HCEC 1CT (cell line): ENCODE data around the gene RAB17.

ENCODE experiments used
- DNase-seq: peaks from one replicate; pipeline ENCODE4 v3.0.0-alpha.2; 2017

The RAB17 gene

DNA sequence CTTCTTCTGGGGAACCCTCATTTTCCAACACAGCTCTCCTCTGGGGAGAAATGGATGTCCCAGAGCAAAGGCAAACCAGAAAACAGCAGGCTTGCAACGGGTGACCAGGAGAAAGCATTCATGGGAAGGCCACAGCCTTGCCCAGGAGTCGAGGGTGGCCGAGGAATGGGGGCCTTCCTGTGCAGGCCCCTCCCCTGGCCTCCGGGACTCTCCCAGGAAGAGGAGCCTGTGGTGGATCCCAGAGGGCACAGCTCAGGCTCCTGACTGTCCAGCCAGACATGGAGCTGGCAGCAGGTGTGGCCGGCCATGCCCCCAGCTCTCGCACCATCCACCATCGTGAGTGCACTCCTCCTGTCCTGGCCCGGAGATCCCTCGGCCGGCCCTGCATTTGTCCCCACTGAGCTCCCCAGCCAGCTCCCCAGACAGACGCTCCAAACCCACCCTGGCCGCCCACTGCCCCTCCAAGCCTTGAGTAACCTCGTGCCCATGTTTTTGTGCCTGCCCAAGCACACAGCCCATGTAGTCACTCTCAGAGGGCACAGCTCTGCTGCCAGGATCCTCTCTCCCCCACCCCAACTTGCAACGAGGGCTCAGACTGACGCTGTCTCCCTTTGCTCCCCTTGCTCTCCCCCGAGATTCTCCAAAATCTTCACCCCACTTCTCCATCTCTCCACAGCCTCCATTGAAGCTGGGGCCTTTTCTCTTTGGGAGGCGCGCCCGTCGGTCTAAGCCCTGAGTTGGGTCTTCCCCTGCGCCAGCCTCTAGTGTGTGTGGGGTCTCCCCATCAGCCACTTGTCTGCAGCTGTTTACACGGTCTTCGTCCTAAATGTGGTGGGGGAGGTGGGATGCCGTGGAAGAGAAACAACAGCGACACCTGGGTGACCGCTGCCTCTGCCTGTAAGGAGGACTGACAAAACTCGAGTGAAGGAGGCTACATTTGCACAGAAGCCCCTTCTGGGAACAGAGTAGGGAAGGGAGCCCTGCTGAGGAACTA lies 14.4 kb downstream of the RAB17 start:
- DNase-seq = no peak

DNA sequence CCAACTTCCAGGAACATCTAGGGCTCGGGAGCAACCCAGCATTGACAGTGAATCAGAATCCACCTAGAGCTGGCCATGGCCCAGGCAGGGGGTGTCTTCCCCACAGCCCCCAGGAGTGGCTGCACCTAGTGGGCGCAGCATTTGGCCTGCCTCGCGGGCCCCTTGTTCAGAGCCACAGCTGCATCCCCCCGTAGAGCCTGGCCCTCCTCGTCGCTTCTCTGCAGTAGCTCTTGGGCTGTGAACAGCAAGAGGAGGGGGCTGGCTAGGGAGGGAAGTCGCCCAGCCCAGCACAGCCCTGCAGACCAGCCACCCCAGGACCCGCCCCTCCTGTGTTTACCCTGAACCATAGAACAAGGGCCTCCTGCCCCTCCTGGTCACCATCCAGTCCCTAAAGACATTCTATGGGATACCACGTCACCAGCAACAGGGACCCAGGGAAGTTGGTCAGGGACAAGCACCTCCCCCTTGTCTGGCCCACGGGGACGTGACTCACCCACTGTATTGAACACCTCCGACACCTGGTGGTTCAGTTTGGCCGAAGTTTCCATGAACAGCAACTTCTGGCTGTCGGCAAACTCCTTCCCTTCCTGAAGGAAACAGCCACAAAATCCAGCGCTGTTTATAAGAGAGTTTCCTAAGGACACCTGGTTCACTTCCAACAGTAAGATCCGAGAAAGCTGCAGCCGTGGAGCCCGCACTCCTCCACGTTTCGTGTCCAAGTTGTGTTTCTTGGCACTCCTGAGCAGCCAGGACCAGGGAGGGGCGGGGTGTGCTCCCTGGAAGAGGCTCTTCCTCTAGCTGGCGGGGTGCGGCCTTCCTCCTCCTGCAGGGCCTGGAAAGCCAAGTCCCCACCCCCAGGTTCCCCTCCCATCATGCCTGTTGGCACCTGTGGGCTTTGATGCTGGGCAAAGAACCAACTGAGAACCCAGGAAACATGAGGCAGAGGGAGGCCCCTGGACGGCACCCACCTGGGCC lies 15.4 kb downstream of the RAB17 start:
- DNase-seq = no peak

DNA sequence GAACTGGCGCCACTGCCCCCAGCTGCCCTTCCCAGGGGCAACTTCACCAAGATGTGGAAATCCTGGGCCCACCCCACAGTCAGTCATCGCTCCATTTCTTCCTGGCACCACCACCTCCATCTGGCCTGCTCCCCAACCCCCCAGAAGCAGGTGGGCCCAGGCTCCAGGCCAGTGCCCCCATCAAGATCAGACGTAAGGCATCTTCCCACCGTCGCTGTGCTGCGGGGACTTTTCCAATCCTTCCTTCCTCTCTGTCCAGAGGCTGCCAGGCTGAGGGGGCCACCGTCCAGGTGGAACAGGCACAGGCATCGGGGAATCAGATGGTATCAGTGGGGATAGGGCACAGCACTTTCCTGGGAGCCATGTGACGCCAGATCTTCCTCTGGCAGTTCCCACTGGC lies 16.1 kb downstream of the RAB17 start:
- no peak for DNase-seq

DNA sequence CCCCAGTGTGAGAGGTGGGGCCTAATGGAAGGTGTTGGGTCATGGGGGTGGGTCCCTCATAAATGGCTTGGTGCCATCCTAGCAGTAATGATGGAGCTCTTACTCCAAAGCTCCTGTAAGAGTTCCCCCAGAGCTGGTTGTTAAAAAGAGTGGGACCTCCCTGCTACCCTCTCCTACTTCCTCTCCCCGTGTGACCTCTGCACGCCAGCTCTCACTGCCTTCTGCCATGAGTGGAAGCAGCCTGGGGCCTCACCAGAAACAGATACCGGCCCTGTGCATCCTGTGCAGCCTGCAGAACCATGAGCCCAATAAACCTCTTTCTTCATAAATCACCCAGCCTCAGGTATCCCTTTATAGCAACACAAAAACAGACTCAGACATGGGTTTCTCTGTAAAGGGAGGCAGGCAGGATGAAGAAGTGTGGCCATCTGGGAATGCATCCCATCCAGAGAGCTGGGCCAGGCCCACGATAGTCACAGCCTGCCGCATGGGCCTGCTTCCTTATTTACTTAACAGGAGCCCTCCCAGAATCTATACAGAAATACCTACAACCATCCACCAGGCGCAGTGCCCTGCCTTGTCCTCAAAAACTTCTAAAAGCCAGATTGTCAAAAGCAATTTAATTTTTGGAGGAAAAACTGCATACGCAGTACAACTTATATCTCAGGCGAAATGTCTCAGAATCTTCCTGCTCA lies 16.7 kb downstream of the RAB17 start:
- DNase-seq = no peak

DNA sequence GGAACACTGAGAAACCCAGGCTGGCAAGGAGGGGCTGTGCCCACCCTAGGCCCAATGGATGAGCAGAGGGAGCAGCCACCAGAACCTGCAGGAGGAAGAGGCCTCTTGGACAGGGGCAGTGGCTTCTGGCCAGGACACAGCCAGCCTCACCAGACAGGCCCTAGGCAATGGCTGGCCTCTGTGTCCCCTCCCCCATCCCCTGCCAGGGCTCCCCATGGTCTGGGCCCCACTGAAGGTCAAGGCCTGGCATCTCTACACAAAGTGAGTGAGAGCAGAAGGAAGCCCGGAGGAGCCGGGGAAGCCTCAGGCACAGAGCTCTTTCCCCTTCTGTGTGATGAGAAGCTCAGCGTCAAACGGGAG lies 17.8 kb downstream of the RAB17 start:
- DNase-seq = no peak

DNA sequence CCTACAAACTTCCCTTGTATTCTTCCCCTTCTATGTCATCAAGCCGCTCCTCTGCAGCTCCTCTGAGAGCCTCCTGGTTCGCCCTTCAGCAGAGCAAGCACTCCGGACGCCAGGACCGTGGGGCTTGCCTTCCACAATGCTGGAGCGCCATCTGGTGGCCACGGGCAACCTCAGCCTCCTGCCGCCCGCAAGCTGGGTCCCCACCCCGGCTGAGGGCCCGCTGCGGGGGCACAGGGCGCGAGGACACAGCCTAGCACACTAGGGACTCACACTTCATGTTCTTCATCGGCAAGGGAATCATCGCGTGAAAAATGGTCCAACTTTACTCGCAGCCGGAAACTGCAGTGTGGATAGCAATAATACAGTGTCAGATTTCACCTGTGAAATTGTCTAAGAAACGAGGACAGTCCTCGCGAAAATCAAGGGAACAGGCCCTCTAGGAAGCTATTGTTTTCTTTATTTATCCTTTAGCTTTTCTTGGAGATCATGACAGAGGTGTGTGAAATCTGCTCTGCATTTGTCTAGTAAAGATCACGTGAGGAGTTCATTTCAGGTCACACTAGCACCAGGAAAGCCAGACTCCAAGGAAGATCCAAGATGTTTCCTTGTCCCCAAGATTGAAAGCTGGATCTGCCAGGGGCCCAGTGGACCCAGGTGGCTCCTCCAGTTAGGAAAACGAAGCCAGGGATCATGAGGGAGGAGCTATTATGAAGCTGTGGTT lies 18.4 kb downstream of the RAB17 start:
- DNase-seq = peak; percentile 87

DNA sequence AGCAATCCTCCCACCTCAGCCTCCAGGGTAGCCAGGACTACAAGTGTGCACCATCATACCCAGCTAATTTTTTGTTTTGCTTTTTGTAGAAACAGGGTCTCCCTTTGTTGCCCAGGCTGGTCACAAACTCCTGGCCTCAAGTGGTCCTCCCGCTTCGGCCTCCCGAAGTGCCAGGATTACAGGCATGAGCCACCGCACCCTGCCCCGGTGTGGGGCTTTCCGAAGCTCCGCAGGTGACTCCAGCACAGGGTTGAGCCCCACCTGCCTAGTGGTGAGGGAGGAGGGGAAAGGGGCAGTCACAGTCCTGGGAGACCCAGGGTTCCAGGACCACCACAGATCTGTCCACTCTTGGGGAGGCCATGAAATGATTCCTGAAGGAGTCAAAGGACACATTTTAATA lies 19.0 kb downstream of the RAB17 start:
- no peak for DNase-seq

DNA sequence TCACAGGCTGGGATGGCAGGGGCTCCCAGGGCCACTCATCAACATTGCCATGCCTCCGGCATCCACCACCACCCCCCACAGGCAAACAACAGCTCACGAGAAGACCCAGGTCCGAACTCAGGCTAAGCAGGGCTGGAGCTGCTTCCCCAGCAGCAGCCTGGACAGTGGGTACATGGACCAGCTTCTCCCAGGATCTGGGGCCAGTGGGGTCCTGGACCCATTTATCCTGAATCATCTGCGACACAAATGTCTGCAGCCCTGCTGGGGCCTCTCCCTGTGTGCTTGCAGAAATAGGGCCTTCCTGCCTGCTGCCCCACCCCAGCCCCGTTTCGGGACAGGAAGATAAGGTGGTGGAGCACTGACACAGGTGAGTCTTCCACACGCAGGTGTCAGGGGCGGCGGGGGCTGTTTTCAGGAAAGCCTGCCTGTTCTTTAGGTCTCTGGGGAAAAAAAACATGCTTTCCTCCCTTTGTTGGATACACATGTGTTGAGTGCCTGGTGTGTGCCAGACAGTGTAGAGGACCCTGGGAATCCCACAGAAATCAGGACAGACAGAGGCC lies 19.7 kb downstream of the RAB17 start:
- DNase-seq = no peak

DNA sequence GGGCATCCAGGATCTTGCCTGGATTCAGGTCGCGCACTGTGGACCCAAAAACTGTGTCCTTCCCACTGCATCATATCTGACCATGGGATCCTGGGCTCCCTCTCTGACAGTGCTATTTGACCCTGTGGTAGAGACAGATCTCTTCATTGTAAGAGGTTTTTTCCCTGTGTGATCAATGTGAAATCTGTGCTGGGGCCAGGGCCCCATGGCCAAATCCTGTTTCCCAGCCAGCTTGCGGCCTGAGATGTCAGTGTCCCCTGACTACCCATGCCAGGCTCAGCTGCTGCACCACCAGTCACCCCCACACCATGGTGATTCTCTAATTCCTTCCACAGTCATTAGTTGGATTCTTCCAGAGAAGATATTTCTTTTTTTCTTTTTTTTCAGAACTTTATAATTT lies 20.6 kb downstream of the RAB17 start:
- no peak for DNase-seq

DNA sequence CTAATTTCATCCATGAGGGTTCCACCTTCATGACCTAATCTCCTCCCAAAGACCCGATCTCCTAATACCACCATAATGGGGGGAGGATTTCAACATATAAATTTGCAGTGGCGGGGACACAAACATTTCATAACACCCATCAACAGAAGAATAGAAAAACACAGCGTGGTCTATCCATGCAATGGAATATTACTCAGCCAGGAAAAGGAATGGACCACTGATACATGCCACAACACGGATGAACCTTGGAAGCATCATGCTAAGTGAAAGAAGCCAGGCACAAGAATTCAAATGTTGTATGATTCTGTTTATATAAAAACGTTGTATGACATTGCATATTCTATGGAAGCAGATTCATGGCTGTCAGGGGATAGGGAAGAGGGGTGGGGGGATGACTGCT lies 21.5 kb downstream of the RAB17 start:
- no peak for DNase-seq

DNA sequence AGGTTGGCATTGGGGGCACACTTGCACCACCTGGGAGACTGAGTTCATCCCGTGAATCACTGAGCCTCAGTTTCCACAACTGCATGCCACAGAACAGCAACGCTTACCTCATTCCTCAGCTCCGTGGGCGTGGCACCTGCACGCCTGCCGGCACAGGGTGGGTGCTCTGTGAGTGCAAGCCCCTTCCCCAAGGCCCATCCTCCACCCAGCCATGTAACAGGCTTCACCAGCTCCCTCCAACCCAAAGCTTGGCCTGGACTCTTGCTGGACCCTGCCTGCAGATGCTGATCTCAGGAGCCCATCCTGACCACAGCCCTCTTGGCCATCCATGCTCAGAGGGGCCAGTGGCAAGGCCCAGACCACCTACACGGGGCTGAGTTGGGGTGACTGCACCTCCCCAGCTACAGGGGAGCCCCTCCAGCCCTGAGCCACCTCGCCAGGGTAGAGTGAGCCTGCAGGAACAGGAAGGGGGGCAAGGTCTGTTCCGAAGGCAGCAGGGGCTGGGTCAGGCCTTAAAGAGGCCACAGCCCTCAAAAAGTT lies 22.3 kb downstream of the RAB17 start:
- no peak for DNase-seq

DNA sequence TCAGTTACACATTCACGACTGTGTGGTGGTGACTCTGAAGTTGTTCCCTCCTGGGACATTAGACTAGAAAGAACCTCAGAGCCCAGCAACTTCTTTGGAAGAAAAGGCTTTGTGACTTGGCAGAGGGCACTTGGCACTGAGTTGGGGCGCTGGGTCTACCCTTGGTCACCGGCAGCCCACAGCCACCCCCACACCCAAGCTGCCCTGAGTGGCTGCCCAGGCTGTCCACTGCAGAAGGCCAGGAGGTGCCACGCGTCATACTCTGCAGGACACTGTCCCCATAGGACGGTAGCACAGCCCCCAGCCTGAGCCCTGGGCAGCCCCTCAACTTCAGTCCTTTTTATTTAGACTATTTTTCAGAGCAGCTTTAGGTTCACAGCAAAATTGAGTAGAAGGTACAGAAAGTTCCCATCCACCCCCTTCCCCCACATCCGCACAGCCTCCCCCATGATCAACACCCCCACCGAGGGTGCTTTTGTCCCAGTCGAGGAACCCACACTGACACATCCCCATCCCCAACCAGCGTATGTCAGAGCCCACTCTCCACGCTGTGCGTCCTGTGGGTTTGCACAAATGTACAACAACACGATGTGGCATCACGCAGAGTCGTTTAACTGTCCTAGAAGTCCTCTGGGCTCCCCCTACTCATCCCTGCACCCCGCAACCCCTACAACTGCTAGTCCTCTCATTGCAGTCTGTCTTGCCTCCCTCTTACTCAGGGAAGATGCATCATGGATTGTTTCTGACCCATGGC lies 23.1 kb downstream of the RAB17 start:
- DNase-seq = no peak

DNA sequence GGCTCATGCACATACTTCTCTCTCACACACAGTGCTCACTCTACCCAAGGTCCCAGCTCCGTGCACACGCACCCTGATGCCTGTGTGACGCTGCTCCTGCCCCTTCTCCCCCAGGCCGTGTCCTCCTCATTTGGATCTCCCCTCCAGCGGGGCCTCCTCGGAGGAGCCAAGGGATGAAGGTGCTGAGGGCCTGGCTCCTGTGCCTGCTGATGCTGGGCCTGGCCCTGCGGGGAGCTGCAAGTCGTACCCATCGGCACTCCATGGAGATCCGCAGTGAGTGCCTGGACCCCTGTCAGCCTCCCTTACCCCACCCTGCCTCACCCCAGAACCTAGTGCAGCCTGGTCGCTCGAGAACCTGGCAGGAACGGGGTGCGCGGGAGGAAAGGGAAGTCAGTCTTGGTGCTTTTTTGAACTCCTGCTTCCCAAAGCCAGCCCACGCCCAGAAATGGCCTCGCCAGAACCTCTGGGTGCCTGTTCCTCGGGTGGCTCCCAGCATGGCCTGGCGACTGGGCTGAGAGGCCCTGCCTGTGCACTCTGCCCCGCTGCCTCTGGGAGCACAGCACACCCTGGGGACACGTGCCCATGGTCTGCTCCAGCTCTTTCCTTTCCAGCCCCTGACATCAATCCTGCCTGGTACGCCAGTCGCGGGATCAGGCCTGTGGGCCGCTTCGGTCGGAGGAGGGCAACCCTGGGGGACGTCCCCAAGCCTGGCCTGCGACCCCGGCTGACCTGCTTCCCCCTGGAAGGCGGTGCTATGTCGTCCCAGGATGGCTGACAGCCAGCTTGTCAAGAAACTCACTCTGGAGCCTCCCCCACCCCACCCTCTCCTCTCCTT lies 23.9 kb downstream of the RAB17 start, which contains the start of gene PRLH:
PRLH (plus strand) TSS at position 174 of the 835 bp plus-strand sequence; CDS start at position 174, 0 bp downstream.
- DNase-seq = no peak

DNA sequence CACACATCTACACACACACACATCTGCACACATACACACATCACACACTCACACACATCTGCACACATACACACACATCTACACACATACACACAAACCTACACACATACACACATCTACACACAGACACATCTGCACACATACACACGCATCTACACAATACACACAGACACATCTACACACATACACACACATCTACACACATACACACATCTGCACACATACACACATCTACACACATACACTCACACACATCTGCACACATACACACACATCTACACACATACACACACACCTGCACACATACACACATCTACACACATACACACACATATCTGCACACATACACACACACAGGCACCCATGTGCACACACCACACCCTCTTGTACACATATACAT lies 24.6 kb downstream of the RAB17 start:
- no peak for DNase-seq

DNA sequence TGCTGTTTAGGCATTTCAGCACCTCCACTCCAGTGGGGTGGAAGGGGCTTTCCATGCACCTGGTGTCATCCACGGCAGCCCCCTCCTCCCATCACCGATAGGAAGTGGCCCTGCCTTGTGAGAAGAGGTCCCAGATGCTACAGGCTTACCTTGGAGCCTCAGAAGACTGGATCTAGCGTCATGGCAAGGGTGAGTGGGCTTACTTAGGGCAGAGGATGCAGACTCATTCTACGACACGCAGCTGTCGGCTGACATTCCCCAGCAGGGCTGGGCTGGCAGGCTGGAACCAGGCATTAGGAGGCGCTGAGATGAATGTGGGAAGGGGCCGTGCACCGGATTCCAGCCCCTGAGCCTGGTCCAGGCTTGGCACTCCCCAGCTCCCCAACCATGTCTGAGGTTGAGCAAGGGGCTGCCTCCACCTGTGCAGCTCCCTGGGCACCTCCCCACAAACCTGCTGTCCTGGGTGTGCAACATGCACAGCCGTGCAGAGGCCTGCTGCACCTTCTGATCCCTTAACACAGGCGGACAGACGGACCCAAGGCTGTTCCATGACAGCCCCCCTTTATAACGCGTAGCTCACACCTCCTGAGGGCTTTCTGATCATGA lies 25.9 kb downstream of the RAB17 start:
- no peak for DNase-seq

DNA sequence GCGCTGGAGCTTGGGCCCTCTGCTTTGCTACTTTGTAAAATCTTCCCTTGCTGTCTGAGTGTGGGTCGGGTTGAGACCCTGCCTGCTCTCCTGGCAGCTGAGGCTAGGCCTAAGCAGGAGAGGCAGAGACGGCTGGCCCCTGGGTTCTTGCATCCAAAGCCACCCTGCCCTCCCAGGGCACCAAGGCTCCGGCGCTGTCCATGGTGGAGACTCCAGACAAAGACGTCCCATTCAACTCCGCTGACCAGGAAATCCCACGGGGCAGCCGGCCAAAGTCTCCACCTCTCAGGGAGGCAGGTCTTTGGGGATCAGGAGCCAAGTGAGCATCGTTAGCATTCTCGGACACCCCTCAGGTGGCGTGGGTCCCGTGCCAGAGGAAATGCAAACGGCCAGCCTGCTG lies 26.7 kb downstream of the RAB17 start:
- no peak for DNase-seq

DNA sequence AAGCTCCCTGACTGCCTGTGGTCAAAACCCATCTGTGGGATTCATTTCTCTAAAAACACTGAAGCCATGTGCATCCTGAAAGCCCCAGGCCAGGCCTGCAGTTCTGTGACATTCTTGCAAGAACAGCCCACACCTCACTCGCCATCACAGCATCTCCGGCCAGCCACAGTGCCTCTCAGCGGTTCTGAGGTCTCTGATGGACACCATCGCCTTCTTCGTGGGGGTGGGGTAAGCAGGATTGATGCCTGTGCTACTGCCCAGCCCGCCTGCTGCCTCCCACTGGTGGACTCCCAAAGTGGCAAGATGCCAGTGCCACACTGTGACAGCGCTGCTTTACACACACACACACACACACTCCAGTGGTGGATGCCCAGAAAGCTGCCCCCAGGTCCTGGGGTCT lies 29.3 kb downstream of the RAB17 start:
- no peak for DNase-seq

DNA sequence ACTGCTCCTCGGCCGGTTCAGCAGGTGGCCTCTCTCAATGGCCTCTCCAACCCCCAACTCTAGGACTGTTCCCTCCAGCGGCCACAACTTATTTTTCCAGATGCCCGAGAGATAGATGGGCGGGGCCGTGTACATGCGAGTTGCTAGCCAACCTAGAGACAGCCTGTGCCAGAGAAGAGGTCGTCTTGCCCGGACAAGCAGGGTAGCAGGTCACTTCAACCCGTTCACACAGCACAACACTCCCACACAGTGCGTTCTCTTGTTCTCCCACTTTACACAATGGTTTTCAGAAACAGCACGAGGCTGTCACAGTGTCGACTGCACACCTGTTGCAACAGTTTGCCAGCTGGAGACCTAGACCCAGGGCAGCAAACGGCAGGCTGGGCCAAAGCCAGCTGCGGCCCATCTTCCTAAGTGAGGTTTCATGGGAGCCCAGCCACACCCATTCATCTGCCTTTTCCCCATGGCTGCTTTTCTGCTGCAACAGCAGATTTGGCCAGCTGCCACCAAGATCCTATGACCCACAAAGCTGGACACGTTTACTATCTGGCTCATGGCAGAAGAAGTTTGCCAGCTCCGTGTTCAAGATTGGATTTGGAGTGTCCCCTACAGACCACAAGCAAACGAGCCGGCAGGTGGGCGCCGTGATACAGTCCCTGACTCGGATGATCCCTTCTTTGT lies 31.4 kb downstream of the RAB17 start:
- DNase-seq = peak; percentile 37

DNA sequence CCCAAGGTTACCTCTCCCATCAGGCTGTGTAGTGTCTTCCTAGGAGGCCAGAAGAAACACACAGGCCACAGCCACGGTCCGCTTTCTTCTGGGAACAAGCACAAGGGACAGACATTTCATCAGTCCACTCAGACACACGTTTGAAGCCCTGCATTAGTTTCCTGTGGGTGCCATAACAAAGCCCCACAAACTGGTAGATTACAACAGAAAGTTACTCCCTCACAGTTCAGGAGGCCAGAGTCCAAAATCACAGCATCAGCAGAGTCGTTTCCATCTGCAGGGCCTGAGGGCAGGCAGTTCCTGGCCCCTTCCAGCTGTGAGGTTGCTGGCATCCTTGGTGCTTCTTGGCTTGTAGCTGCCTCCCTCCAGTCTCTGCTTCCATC lies 32.9 kb downstream of the RAB17 start:
- no peak for DNase-seq
